Measurements from ENCODE around the gene NACC1.

- TF ChIP-seq POLR2A (IDR thresholded peaks at IDR 0.05) (no peak), POLR2AphosphoS5 (IDR thresholded peaks at IDR 0.05) (no peak)
- TF ChIP-seq, protein P1, sequence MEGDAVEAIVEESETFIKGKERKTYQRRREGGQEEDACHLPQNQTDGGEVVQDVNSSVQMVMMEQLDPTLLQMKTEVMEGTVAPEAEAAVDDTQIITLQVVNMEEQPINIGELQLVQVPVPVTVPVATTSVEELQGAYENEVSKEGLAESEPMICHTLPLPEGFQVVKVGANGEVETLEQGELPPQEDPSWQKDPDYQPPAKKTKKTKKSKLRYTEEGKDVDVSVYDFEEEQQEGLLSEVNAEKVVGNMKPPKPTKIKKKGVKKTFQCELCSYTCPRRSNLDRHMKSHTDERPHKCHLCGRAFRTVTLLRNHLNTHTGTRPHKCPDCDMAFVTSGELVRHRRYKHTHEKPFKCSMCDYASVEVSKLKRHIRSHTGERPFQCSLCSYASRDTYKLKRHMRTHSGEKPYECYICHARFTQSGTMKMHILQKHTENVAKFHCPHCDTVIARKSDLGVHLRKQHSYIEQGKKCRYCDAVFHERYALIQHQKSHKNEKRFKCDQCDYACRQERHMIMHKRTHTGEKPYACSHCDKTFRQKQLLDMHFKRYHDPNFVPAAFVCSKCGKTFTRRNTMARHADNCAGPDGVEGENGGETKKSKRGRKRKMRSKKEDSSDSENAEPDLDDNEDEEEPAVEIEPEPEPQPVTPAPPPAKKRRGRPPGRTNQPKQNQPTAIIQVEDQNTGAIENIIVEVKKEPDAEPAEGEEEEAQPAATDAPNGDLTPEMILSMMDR (IDR thresholded peaks at IDR 0.05), result no peak
These were observed 44.8 kb upstream of the NACC1 start for GRCh38 chr19:13073263-13073662.

Measured in breast epithelium (tissue), 3 donors.